Kidney (tissue), 14 donors: ENCODE results near the gene SLC1A7. TPM values are rescaled to one million over a fixed set of nuclear protein-coding genes. Genes with fewer than 3 reads are reported as not detected.
A peak's percentile ranks its signal among the peaks of the same experiment; 100 is the strongest.

ENCODE experiments used
- DNase-seq, 5 donors: peaks; one replicate each; pipeline ENCODE4 v3.0.0-alpha.2; 2013 to 2020
- FAIRE-seq: peaks from 2 replicates; lab custom pipeline; 2012; peaks lifted over from hg19 to GRCh38; lab: Jason Lieb, UNC
- H3K27ac ChIP-seq, 2 donors: one replicate each; pipeline ENCODE4 v1.7.0; 2013; ENCODE audit warnings: low read depth in 2 of 2, low read length in 2 of 2, inconsistent platforms in 1 of 2
- H3K27me3 ChIP-seq: one replicate; pipeline ENCODE4 v1.7.1; 2013; ENCODE audit warnings: low read length, inconsistent platforms; ENCODE audit not compliant: control insufficient read depth, insufficient read depth
- H3K36me3 ChIP-seq, 3 donors: one replicate each; pipeline versions ENCODE4 v1.7.0 to v1.7.1; 2013; ENCODE audit warnings: low read length in 3 of 3, control low read depth in 1 of 3, inconsistent platforms in 1 of 3; ENCODE audit not compliant: insufficient read depth in 3 of 3, control insufficient read depth in 2 of 3
- H3K4me1 ChIP-seq, 3 donors: one replicate each; pipeline versions ENCODE4 v1.7.0 to v1.7.1; 2013; ENCODE audit warnings: low read length in 3 of 3, inconsistent platforms in 1 of 3, low read depth in 1 of 3; ENCODE audit not compliant: control insufficient read depth in 2 of 3, insufficient read depth in 2 of 3
- H3K4me3 ChIP-seq, 3 donors: one replicate each; pipeline versions ENCODE4 v1.7.0 to v1.8.1; 2013; ENCODE audit warnings: low read length in 3 of 3, control low read depth in 1 of 3, inconsistent platforms in 1 of 3
- H3K9ac ChIP-seq, 3 donors: one replicate each; pipeline versions ENCODE4 v1.7.0 to v1.7.1; 2013; ENCODE audit warnings: low read length in 3 of 3, control low read depth in 1 of 3, inconsistent platforms in 1 of 3
- H3K9me3 ChIP-seq, 3 donors: one replicate each; pipeline versions ENCODE4 v1.7.0 to v1.7.1; 2013; ENCODE audit warnings: low read length in 3 of 3, control low read depth in 1 of 3, inconsistent platforms in 1 of 3; ENCODE audit not compliant: control insufficient read depth in 2 of 3, insufficient read depth in 1 of 3
- CTCF ChIP-seq: IDR thresholded peaks from 3 replicates; pipeline ENCODE4 v1.5.1; 2012; ENCODE audit warnings: mild to moderate bottlenecking, moderate library complexity, borderline replicate concordance; ENCODE audit not compliant: insufficient read depth; ENCODE audit errors: extremely low read depth
- intact Hi-C: fragments of 100-400 bp; cut with DNase I; formaldehyde crosslinking; loops from one replicate; pipeline ENCODE4 v1.11.1; 2022
- polyA plus RNA-seq: library from polyadenylated mRNA; stranded (reverse); fragments of 350-450 nt; fragmentation: Illumina TruSeq; extraction: RNeasy Lipid Tissue Mini Kit (QIAGEN cat#74804); gene quantifications from one replicate; pipeline ENCODE4 v1.2.3, GENCODE V29; 2014; ENCODE audit warnings: low read depth, low replicate concordance; ENCODE audit not compliant: insufficient read depth
- total RNA-seq: library from RNA; stranded (reverse); fragmentation: NEBNext Ultra II Directional; extraction: Animal tissue kit (Norgen Biotek cat#: 25700); gene quantifications from one replicate; pipeline ENCODE4 v1.2.1, GENCODE V29; 2021
- donor health status: control.
- donor health status: control.
- donor health status: control.
- donor health status: control.
- donor health status: control.
- donor health status: DM: yes; HTN: yes; CAD: no.
- donor health status: Normal renal cell carcinoma (clear cell type).

The SLC1A7 gene
- total and polyA plus RNA-seq, 2 donors from 2014 or later, result 1.0 TPM; not detected in 1

GRCh38 chr1:53061859-53062707 lies 80.4 kb downstream of the SLC1A7 start, which contains the start of gene PODN:
PODN (plus strand) TSS chr1:53062213; CDS start chr1:53069856, 7,643 bp downstream.
- no peak for TF ChIP-seq CTCF

GRCh38 chr1:53061123-53061858 lies 81.1 kb downstream of the SLC1A7 start:
- peaks cover 0 to 3% (median 0%) of the 10 kb centered on the region in 3 donors for H3K4me1 ChIP-seq
- no peaks in the 10 kb centered on the region for H3K36me3 ChIP-seq
- no peaks in the 10 kb centered on the region for H3K27me3 ChIP-seq
- no peak overlapping the region for H3K27ac ChIP-seq
- H3K9me3 ChIP-seq, result no peaks in the 10 kb centered on the region
- FAIRE-seq (no peak), DNase-seq (peak in 3 of 5 donors; percentile 22 to 78 (median 31))
- TF ChIP-seq CTCF, result no peak
- intact Hi-C loops, result no loop called here
- H3K9ac ChIP-seq, result no peak overlapping the region
- H3K4me3 ChIP-seq, result peak overlapping the region in 1 of 3 donors; percentile 44

More at GRCh38 chr1:53061859-53062707, 80.4 kb downstream of the SLC1A7 start, which contains the start of gene PODN:
- H3K9ac ChIP-seq, result peak within 1 kb of the TSS in 1 of 3 donors; percentile 19
- no peak within 1 kb of the TSS for H3K27ac ChIP-seq
- no peak for FAIRE-seq
- peaks cover 0 to 3% (median 0%) of the 10 kb centered on the region in 3 donors for H3K4me1 ChIP-seq
- no peaks in the 10 kb centered on the region for H3K27me3 ChIP-seq
- no peaks in the 10 kb centered on the region for H3K9me3 ChIP-seq
- H3K36me3 ChIP-seq, result no peaks in the 10 kb centered on the region
- peak within 1 kb of the TSS in 1 of 3 donors; percentile 44 for H3K4me3 ChIP-seq
- DNase-seq, result peak; percentile 42 to 75 (median 64)
- intact Hi-C loops, result no loop called here

GRCh38 chr1:53060579-53060978 lies 81.9 kb downstream of the SLC1A7 start:
- TF ChIP-seq CTCF, result no peak
- DNase-seq, result no peak
- H3K9me3 ChIP-seq, result no peaks in the 10 kb centered on the region
- no peak overlapping the region for H3K4me3 ChIP-seq
- H3K36me3 ChIP-seq, result no peaks in the 10 kb centered on the region
- intact Hi-C loops, result no loop called here
- H3K27me3 ChIP-seq, result no peaks in the 10 kb centered on the region
- H3K4me1 ChIP-seq, result peaks cover 0 to 3% (median 0%) of the 10 kb centered on the region in 3 donors
- no peak overlapping the region for H3K9ac ChIP-seq
- no peak for FAIRE-seq
- H3K27ac ChIP-seq, result no peak overlapping the region
